HG02571 (cell line): Measurements from ENCODE around the gene UBN2.

ENCODE experiments used
- ATAC-seq: cut with Tn5 transposase; IDR thresholded peaks from one replicate; pipeline ENCODE4 v1.9.1; 2021; ENCODE audit warnings: mild to moderate bottlenecking, moderate library complexity; ENCODE audit not compliant: unreplicated experiment

The UBN2 gene

DNA sequence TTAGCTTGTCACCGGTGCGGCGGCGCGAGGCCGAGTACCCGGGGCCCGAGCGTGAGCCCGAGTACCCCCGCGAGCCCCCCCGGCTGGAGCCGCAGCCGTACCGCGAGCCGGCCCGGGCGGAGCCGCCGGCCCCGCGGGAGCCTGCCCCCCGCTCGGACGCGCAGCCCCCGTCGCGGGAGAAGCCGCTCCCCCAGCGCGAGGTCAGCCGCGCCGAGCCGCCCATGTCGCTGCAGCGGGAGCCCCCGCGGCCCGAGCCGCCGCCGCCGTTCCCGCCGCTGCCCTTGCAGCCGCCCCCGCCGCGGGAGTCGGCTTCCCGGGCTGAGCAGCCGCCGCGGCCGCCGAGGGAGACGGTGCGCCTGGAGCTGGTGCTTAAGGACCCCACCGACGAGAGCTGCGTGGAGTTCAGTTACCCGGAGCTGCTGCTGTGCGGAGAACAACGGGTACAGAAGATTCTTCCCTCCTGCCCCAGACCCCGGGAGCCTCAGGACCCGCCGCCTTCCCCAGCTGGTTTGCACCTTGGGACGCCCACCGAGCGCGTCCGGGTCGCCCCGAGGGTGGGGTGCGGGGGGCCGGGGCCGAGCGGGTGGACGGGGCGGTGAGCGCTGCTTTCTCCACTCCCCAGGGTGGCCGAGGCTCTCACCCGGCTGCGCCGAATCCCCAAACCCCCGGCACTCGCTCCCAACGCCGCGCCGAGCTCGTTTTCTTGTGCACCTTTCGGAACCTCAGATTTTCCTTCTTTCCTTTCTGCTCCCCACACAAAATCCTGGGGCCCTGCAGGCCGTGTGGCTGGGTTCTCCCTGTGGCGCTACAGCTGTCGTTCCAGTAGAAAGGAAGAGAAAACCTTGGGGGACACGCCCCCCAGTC is 708 bp downstream of the UBN2 start:
- ATAC-seq: peak; percentile 25

DNA sequence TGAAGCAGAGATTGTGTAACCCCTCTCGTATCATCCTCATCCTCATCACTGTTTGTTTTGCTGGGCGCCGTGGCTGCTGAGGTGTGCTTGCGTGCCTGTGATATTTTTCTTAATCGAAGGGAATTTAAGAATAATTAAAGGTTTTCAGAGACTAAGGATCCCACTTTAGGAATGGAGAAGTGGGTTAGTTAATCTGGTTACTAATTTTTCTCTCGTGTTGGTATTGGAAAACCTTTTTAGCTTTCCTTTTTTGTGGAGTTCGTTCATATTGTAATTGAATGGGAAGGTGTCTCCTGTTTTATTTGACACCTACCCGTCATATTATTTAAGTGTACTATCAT is 1.3 kb downstream of the UBN2 start:
- no peak for ATAC-seq

DNA sequence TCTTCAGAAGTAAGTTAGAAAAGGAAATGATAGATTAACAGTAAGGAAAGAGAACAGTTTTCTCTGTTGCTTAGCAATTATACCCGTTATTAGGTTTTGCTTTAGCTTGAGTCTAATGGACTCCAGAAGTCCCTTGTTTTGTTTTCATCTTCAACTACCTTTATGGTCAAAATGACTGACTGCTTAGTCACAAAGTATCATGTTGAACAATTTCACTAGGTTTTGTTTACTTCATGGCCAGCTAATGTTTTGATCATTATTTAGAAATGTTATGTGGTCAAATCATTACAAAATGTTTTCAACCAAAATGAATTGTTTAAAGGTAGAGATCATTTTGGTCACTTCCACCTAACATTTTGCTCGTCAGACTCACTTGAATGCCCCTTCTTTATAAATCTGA is 1.9 kb downstream of the UBN2 start:
- ATAC-seq: no peak

DNA sequence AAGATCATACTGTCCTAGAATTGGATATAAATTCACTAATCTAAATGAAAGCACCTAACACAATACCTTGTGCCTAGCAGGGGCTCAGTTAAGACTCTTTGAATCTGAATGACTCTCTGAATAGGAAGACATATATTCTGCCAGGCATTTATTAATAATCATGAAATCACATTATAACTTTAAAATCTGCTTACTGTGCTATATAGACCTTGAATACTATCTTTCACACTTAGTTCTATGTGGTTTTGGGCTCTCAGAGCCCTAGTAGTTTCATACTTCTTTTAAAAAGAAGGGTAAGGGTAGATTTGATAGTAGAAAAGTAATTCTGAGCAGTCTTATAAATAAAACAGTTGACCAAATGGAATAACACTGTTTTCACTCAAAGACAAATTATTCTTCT is 10.2 kb downstream of the UBN2 start:
- no peak for ATAC-seq

DNA sequence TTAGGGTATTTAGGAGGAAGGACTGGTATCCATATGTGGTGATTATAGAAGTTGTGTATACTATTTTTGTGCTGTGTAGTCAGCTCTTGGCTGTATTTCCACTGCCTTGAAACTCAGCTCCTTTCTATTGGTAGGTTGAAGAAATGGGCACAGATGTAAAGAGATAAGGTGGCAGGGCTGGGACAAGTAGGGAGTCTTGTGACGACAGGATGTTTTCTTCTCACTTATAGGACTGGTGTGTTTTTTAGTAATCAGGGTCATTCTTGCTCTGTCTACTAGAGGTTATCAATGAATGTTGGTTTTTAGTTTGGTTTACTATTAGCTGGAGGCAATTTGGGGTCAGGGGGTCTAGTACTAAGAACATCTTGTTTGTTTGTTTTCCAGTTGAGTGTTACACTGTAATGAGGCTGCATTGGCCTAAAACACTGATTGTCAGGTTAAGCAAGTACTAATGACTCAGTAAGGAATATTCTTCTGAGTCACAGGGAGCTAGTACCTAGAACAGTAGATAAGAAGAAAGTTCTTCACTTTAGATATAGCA is 11.8 kb downstream of the UBN2 start:
- ATAC-seq: no peak

DNA sequence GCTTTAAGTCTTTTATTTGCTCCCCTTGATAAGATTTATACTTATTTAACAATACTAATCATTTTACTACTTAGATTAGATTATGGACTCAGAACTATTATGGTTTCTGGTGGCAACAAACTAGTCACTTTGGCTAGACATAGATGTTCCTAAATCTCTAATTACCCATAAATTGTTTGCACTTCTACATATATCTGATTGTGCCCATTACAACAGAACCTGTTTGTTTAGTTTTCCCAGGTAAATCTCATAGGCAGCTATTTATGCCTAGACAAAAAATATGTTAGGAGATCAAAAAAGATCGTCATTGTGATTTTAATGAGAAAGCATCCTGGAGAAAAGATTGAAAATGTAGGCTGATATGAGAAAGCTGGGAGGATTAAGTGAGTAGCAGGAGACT is 14.4 kb downstream of the UBN2 start:
- no peak for ATAC-seq

DNA sequence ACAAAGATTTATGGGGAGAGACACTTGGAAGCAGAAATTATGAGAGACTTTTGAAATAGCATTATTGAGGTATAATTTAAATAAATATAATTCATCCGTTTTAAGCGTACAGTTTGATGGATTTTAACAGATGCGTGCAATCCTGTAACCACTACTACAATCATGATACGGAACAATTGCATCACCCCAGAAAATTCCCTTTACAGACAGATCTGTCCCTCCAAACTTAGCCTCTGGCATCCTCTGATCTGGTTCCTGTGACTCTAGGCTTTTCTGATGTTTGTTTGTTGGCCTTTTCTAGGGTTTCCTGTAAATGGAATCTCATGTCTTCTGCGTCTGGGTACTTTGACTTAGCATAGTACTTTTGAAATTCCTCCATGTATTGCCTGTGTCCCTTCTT is 15.5 kb downstream of the UBN2 start:
- ATAC-seq: no peak

DNA sequence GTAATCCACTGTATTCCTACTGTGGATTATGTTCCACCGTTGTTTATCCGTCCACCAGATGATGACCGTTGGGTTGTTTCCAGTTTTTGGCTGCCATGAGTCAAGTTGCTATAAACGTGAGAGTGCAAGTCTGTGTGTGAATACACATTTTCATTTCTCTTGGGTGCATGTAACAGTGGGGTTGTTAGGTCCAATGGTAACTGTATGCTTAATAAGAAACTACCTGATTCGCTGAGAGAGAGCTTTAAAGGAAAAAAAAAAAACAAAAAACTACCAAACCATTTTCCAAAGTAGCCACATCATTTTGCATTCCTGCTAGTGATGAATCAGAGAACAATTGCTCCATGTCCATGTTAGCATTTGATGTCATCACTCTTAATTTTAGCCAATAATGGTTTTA is 15.9 kb downstream of the UBN2 start:
- ATAC-seq: no peak

DNA sequence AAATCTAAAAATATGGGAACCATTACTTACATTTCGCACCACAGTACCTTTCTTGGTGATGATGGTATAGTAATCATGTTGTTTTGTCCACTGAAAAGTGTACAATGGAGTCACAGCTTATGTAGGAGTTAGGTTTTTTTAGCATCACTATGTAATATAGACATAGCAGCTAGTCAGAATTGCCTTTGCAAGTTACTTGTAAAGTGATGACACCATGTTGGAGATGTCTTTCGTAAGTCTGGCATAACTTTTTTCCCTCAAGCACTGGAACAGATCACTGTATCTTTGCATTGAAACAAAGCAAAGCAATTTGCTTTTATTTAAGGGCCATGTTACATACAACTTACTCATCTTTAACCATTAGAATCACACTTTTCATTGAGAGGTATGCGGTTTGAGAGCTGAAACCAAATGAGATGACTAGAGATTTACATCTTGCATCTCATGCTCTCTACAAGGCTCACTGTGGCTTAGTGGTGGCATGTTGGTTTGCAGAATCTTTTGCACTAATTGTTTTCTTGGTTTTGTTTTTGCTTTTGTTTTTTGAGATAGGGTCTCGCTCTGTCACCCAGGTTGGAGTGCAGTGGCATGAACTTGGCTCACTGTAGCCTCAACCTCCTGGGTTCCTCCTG is 18.3 kb downstream of the UBN2 start:
- ATAC-seq: no peak

DNA sequence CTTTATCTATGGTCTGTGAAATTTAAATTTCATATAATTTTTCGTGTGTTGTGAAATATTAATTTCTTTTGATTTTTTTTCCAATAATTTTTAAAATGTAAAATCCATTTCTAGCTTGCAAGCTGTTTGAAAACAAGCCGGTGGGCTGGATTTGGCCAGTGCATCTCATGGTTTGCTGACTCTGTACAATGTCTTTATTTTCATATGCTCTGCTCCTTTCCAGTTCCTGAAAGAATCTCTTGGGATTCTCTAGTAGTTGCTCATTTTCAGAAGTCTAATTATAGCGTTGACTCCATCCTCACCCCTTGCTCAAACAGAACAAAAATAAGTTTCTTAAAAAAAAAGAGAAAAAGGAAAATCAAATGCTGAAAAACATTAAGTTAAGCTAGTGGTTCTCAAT is 21.4 kb downstream of the UBN2 start:
- no peak for ATAC-seq

DNA sequence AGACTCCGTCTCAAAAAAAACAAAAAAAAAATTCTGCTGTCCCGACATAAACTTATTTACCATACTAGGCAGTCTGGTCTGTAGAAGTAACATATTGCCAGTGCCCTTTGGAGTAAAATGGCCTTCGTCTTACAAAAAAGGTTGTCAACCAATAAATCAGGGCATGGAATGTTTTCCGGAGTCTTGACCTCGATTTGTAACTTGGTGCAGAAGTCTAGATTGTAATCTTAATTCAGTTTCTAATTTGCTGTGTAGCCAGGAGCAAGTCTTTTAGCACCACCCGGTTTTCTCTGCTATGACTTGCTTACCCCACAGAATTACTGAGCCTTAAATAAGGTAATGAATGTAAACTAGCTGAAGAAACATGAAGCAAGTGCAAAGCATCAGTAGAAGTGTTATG is 23.2 kb downstream of the UBN2 start:
- ATAC-seq: no peak

DNA sequence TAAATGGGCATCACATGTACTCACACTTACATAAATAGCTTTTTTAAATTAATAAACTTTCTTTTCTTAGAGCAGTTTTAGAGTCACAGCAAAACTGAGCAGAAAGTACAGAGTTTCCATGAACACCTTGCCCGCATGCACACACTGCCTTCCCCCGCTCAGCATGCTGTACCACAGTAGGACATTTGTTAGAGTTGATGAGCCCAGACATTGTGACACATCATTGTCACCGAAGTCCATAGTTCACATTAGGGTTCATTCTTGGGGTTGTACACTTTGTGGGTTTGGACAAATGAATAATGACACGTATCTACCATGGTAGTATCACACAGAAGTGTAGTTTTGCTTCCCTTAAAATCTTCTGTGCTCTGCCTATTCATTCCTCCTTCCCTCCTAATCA is 23.7 kb downstream of the UBN2 start:
- ATAC-seq: no peak

DNA sequence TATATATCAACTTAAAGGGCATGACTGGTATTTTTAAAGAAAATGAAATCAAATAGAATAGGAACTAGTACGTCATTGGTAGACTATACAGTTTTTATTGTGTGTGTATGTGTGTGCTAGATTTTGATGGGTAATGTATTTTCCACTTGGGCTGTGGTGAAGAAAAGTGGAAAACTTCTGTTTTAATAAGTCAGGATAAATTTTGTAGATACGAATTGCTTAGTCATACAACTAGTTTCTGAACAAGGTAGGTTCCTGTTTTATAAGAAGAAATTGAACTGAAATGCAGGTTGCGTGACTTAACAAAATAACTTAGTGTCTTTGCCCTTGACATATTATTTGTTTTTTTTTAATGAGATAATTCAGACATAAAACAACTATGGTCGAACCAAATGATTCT is 24.3 kb downstream of the UBN2 start:
- no peak for ATAC-seq

DNA sequence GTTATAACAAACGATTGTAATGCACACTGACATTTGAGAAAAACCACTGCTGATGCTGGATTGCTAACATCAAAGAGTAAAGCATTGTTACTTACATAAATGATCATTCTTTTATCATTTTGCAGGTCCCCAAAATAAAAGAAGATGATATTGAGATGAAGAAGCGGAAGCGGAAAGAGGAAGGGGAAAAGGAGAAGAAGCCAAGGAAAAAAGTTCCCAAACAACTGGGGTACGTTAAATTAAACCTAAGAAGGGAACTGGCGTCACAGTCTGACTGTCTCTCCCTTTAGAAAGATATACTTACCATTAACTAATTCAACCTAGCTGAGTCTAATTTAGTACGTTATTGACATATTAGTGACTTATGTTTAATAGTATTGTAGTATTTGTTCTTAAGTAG is 28.1 kb downstream of the UBN2 start:
- ATAC-seq: no peak

DNA sequence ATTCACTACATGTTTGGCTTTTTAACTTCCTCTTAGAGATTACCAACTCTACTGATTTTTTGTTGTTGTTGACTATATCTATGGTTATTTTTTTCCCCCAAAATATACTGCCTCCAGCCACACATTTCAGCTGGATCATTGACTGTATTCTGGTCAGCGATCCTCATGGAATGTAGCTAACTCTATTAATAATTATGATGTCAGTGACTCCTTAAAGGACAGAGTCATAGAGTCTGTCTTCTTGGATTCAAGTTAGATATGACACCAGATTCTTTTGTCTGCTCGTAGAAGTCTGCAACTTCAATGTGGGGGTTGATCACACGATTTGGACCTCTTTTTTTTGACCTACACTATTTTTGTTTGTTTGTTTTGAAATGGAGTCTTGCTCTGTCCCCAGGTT is 33.2 kb downstream of the UBN2 start:
- ATAC-seq: no peak

DNA sequence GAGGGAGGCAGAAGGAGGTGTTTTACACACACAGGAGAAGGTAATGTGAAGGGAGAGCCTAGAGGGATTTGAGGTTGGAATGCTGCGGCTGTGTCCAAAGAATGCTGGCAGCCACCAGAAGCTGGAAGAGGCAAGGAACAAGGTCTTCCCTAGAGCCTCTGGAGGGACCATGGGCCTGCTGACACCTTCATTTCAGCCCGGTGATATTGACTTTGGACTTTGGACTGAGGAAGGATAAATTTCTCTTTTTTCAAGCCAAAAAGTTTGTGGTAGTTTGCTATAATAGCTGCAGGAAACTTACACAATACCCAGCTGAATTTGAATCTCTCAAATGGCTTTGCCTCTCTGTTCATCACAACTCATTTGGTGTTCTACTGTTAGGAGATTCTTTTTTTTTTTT is 34.6 kb downstream of the UBN2 start:
- no peak for ATAC-seq

DNA sequence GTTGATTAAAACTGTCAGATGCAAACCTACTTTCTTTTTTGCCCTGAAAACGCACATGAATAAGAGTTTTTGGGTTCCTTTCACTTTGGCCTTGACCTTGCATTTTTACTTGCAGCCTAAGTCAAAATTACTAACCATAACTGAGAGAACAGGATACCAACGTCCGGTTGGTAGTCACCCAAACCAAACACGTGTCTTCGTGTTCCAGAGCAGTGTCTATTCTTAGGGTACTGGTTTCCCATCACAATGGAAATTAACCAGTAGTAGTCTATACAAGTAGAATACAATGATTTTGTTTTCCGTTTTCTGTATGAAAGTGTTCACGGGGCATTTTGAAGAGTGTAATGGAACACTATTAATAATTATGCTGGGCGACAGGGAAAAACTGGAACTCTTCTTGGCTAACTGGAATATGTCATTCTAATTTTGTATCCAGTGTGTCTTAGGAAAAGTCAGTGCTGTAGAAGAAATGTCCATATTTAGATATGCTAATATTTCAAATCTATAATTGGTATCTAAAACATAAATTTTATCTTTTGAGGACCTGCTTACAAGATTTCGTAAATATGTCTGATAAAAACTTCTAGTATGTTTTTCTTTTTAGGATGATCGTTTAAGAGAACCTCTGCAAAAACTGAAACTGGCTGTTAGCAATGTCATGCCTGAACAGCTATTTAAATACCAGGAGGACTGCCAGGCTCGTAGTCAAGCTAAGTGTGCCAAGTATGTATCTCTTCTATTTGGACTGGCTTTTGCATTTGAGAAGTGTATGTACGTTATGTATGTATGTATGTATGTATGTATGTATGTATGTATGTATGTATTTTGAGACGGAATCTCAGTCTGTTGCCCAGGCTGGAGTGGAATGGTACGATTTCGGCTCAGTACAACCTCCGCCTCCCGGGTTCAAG is 40.9 kb downstream of the UBN2 start:
- no peak for ATAC-seq

DNA sequence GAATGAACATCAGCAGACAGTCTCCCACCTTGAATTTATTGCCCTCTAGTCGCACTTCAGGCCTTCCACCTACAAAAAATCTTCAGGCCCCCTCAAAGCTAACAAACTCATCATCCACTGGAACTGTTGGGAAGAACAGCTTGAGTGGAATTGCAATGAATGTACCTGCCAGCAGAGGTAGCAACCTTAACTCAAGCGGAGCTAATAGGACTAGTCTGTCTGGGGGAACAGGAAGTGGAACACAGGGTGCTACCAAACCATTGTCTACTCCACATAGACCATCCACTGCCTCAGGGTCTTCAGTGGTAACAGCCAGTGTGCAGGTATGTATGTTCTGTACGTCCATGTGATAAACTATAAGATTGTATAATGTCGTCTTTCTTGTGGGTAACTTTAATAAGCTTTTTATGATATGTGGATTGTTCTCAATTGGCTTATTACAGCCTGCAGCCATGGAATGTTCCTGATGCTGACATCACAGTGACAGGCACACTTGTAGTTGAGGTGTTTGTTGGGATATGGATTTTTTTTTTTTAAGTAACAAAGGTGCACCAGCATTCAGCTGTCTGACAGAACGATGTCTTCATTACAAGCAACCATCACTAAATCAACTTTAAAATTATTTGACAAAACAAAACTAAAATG is 53.3 kb downstream of the UBN2 start:
- no peak for ATAC-seq

DNA sequence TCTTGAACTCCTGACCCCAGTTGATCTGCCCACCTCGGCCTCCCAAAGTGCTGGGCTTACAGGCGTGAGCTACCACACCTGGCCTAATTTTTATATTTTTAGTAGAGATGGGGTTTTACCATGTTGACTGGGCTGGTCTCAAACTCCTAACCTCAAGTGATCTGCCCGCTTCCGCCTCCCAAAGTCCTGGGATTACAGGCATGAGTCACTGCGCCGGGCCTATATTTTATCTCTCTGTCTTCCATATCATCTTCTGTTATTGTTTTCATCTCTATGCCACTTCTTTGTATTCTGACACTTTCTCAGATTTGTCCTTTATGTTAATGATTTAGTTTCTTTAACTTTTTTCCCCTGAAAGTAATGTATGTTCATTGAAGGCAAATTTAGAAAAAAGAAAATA is 55.1 kb downstream of the UBN2 start:
- ATAC-seq: no peak

DNA sequence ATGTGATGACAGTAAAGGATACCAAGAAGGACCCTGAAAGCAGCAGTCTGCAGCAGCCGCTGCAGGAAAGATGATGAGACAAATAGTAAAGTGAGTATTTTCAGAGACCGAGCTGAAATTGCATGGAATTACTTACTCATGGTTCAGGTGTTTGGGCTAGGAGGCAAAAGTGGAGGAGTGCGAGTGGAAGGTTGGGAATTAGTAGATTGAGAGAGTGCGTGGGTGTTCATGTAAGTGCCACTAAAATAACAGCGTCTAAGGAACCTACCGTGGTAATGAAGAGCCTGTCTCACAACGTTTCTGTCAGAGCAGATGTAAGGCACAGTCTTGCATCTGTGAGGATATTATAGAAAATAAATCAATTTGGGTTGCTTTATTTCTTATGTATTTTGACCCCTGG is 61.8 kb downstream of the UBN2 start:
- no peak for ATAC-seq

DNA sequence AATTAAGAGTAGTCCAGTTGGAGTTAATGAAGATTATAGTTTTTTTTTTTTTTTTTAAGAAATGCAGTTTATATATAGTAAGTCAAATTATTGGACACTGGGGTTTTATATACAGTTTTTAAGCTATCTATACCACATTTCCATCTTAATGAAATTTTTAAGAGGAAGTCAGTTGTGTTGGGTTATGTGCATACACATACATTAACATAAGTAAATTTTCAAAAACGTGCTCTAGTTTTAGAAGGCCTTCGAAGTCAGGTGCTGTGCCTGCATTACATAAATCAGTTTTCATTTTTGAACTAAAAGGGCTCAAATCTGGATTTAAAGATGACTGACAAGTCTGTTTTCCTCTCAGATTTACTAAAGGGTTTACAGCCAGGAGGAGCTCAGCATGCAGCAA is 62.5 kb downstream of the UBN2 start:
- no peak for ATAC-seq
